Spleen (tissue), 7 donors: ENCODE measurements around the gene FGGY.

Experiments used
- POLR2A ChIP-seq, 3 donors: fragments of 450-650 bp; IDR thresholded peaks; one replicate each; pipeline ENCODE4 v1.5.1; 2017; ENCODE audit warnings: antibody characterized with exemption in 3 of 3, mild to moderate bottlenecking in 1 of 3
- POLR2AphosphoS5 ChIP-seq, 3 donors: sonication (generic); formaldehyde crosslinking; IDR thresholded peaks; one replicate each; pipeline ENCODE4 v1.5.1; 2017; ENCODE audit warnings: antibody characterized with exemption in 3 of 3
- TF ChIP-seq, protein P1 (sequence below), 11 experiments: fragments of 200-600 bp in 7 of 11; fragments of 450-650 bp in 4 of 11; sonication (generic) in 4 of 11; IDR thresholded peaks in 8 of 11; conservative IDR thresholded peaks in 3 of 11; 1 replicate in 7 of 11; 2 replicates in 4 of 11; pipeline versions ENCODE4 v1.4.0 to v1.8.0; 2016 to 2021; ENCODE audit warnings: antibody characterized with exemption in 11 of 11, inconsistent platforms in 4 of 11, mild to moderate bottlenecking in 1 of 11
- donor health status: DM: no; HTN: no; CAD: no; lungs with moderate emphysema.
- donor health status: DM: no; HTN: no; CAD: no.
- donor health status: DM: no; HTN: no; CAD: no.

DNA sequence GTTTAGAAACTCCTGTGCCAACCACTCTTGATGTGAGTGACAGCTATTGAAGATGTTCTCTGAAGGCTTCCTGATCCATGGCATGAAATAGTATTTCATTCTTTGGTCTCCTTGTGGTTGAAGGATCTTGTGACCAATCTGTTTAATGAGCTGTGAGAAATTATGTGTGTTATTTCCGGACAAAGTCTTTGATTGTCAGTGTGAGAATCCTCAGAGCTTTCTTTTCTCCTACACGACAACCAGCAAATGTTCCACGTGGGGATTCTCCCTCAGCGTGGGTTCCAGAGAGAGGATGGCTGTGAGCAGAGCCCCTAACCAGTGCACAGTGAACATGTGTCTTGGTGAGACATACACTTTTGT lies 472.8 kb downstream of the FGGY start:
- TF ChIP-seq POLR2AphosphoS5 (IDR thresholded peaks at IDR 0.05) = no peak
- TF ChIP-seq, protein P1, sequence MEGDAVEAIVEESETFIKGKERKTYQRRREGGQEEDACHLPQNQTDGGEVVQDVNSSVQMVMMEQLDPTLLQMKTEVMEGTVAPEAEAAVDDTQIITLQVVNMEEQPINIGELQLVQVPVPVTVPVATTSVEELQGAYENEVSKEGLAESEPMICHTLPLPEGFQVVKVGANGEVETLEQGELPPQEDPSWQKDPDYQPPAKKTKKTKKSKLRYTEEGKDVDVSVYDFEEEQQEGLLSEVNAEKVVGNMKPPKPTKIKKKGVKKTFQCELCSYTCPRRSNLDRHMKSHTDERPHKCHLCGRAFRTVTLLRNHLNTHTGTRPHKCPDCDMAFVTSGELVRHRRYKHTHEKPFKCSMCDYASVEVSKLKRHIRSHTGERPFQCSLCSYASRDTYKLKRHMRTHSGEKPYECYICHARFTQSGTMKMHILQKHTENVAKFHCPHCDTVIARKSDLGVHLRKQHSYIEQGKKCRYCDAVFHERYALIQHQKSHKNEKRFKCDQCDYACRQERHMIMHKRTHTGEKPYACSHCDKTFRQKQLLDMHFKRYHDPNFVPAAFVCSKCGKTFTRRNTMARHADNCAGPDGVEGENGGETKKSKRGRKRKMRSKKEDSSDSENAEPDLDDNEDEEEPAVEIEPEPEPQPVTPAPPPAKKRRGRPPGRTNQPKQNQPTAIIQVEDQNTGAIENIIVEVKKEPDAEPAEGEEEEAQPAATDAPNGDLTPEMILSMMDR (IDR thresholded peaks at IDR 0.05 in 8 of 11, conservative IDR thresholded peaks at IDR 0.05 in 3 of 11) = no peak
- TF ChIP-seq POLR2A (IDR thresholded peaks at IDR 0.05) = no peak
